Neural cell (in vitro differentiated cells): ENCODE data around the gene RGS6.

Source experiments
- EP300 ChIP-seq: fragments of 450-650 bp; conservative IDR thresholded peaks from 2 replicates; pipeline ENCODE4 v1.6.1; 2014; ENCODE audit warnings: antibody characterized with exemption, mild to moderate bottlenecking, moderate library complexity; ENCODE audit not compliant: poor library complexity, severe bottlenecking
- EZH2 ChIP-seq: fragments of 200-600, 300-800 bp; shearing (Covaris generic), sonication (generic); IDR thresholded peaks from 2 replicates; pipeline ENCODE4 v1.6.1; 2014; ENCODE audit warnings: antibody characterized with exemption, low read length, borderline replicate concordance, mild to moderate bottlenecking; ENCODE audit not compliant: insufficient read depth, poor library complexity, severe bottlenecking
- POLR2AphosphoS5 ChIP-seq: IDR thresholded peaks from 2 replicates; pipeline ENCODE4 v1.6.1; 2012
- SMC3 ChIP-seq: fragments of 450-650 bp; conservative IDR thresholded peaks from 2 replicates; pipeline ENCODE4 v1.6.1; 2014; ENCODE audit warnings: antibody characterized with exemption, mild to moderate bottlenecking, moderate library complexity; ENCODE audit not compliant: poor library complexity
- TAF1 ChIP-seq: IDR thresholded peaks from 2 replicates; pipeline ENCODE4 v1.6.1; 2012; ENCODE audit warnings: low read depth
- TF ChIP-seq, protein P1 (sequence below): fragments of 450-650 bp; IDR thresholded peaks from 2 replicates; pipeline ENCODE4 v1.5.1; 2014; ENCODE audit warnings: antibody characterized with exemption, mild to moderate bottlenecking, moderate library complexity; ENCODE audit not compliant: poor library complexity, severe bottlenecking

DNA sequence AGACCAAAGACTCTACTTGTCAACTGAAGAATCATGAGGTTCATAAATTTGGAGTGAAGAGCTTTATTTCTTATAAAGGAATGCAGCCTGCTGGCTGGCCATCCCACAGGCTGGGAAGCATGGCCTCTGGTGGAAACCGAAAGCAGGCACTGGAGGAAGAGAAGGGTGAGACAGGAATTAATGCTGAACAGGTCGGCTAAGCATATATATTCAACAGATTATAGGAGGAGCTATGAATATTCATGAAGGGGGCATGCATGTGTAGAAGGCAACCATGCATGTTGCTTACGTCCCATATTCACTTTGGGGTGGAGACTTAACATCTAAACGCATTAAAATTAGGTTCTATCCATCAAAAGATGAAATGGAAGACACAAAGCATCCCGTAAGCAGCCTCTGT, 20.6 kb upstream of the RGS6 start:
- TF ChIP-seq, protein P1, sequence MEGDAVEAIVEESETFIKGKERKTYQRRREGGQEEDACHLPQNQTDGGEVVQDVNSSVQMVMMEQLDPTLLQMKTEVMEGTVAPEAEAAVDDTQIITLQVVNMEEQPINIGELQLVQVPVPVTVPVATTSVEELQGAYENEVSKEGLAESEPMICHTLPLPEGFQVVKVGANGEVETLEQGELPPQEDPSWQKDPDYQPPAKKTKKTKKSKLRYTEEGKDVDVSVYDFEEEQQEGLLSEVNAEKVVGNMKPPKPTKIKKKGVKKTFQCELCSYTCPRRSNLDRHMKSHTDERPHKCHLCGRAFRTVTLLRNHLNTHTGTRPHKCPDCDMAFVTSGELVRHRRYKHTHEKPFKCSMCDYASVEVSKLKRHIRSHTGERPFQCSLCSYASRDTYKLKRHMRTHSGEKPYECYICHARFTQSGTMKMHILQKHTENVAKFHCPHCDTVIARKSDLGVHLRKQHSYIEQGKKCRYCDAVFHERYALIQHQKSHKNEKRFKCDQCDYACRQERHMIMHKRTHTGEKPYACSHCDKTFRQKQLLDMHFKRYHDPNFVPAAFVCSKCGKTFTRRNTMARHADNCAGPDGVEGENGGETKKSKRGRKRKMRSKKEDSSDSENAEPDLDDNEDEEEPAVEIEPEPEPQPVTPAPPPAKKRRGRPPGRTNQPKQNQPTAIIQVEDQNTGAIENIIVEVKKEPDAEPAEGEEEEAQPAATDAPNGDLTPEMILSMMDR: no peak
- TF ChIP-seq EZH2 (no peak), POLR2AphosphoS5 (no peak), EP300 (no peak), TAF1 (no peak), SMC3 (no peak)
